Measurements from ENCODE around the gene HMGB2.
A peak's percentile ranks its signal among the peaks of the same experiment; 100 is the strongest.

Gene HMGB2

DNA sequence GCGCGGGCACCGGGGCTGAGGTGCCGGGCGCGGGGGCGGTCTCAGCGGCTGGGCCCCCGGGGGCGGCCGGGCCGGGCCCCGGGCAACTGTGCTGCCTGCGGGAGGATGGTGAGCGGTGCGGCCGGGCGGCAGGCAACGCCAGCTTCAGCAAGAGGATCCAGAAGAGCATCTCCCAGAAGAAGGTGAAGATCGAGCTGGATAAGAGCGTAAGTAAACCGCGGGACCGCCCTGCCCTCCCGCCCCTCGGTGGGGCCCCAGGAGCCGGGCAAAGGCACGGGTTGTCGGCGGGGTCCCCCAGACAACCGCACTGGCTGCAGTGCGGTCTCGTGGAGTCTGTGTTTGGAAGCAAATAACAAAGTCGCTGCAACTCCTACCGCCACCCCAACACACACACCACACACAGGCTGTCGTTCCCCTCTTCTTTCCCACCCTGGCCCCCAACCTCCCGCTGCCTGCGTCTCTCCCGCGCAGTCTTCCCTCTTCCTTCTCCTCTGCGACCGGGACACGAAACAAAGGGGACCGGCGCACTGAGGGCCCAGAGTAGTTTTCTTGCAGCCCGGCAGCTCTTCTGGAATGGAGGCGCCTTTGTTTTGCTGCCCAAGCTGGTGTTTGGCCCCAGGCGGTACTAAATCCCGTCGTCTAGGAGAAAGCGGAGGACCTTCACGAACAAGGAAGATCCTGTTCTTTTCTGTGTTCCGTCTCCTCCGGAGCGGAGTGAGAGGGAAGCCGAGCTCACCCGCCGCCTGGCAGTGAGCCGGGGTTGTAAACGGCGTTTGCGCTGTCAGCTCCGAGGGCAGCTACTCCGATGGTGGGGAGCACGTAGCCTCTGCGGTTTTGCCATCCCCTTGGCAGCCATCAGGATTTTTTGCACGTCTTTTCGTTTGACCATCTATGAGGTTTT, 37.4 kb upstream of the HMGB2 start:
- H3K4me3 ChIP-seq (ENCODE audit: low read depth, low read length): peak overlapping the region; percentile 83
- TF ChIP-seq, protein P1, sequence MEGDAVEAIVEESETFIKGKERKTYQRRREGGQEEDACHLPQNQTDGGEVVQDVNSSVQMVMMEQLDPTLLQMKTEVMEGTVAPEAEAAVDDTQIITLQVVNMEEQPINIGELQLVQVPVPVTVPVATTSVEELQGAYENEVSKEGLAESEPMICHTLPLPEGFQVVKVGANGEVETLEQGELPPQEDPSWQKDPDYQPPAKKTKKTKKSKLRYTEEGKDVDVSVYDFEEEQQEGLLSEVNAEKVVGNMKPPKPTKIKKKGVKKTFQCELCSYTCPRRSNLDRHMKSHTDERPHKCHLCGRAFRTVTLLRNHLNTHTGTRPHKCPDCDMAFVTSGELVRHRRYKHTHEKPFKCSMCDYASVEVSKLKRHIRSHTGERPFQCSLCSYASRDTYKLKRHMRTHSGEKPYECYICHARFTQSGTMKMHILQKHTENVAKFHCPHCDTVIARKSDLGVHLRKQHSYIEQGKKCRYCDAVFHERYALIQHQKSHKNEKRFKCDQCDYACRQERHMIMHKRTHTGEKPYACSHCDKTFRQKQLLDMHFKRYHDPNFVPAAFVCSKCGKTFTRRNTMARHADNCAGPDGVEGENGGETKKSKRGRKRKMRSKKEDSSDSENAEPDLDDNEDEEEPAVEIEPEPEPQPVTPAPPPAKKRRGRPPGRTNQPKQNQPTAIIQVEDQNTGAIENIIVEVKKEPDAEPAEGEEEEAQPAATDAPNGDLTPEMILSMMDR (IDR thresholded peaks at IDR 0.05; ENCODE audit: low read depth, low read length): no peak

DNA sequence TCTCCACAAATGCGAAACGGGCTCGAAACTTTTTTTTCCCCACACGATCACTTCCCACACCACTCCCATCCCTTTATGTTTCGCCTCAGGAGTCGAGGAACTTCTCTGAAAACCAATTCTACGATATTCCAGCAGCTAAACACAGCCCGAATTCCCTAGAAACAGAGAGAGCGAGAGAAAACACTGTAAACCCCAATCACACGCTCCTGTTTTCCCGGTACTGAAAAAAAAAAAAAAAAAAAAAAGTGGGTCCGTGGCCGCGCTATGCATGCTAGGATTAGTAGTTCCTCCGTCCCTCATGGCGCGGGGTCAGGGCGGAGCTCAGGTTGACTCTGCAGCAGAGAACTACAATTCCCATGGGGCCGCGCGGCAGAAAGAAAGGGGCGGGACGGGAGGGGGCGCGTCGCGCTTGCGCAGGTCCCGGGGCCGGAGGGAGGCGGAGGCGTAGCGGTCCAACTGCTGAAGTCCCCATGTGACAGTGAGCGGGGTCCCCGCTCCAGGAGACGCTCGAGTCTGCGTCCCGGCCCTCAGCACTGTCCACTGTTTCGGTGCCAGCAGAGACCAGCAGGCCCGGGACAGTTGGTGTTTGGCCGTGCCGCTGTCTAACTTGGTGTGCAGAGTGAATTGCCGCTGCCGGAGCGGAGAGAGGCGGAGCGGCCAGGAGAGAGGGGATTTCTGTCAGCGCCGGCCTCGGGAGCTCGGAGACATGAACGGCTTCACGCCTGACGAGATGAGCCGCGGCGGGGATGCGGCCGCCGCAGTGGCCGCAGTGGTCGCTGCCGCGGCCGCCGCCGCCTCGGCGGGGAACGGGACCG, 36.5 kb upstream of the HMGB2 start, which contains the start of gene SAP30:
Gene SAP30 (plus strand): TSS at position 478 of the 815 bp plus-strand sequence. CDS start 229 bp downstream, at position 707.
- peak within 1 kb of the TSS; percentile 83 for H3K4me3 ChIP-seq (ENCODE audit: low read depth, low read length)
- TF ChIP-seq, protein P1 (IDR thresholded peaks at IDR 0.05; ENCODE audit: low read depth, low read length): no peak

DNA sequence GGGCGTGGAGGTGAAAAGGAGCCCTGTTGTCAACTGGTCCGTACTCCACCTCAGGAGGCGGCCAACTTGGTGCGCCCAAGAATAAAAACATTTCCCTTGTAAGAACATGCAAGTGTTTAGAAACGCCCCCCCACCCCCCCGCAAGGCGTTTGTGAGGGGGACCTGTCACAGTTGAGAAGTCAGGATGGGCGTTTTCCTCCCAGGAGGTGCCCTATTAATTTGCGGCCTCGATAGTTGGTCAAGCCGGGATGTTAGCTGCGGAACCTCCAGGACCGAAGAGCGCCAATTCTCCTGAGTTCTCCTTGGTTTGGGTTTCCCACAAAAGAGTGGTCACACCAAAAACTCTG, 35.9 kb upstream of the HMGB2 start:
- H3K4me3 ChIP-seq (ENCODE audit: low read depth, low read length): peak overlapping the region; percentile 83
- TF ChIP-seq, protein P1 (IDR thresholded peaks at IDR 0.05; ENCODE audit: low read depth, low read length): no peak

DNA sequence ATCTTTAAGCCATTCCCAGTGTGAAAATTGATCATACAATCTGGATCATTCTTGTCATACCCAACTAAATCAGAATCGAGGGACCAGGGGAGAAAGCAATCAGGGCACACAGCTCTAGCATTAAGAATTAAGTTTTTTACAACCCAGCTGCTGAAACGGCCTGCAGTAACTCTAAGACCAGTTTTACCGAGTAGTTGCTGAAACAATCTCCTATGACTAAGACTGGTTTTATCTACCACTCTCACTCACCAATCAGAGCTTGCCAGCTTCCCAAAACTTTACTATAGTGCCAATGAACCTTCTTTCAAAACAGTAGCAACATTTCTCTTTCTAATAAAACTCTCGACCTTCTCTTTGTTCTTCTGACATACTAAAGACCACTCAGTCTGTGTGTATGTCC, 33.8 kb upstream of the HMGB2 start:
- H3K4me3 ChIP-seq (ENCODE audit: low read depth, low read length): no peak overlapping the region
- TF ChIP-seq, protein P1 (IDR thresholded peaks at IDR 0.05; ENCODE audit: low read depth, low read length): no peak

DNA sequence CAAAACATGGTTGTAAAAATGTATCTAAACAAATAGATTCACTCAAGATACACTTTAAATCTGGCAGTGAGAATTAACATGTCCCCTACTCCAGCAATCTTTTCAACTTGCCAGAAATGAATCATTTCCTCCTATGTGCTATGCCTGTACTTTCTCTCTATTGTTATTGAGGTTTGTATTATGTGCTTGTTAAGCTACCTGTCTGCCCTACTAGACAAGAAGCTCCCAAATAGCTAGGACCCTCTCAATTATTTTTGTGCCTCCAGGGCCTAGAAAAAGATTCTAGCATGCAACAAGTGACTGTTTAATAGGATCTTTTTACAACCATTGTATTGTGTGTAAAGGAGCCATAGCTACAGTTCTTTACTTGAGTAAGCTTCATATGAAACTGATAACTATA, 33.1 kb upstream of the HMGB2 start:
- no peak overlapping the region for H3K4me3 ChIP-seq (ENCODE audit: low read depth, low read length)
- TF ChIP-seq, protein P1 (IDR thresholded peaks at IDR 0.05; ENCODE audit: low read depth, low read length): no peak

DNA sequence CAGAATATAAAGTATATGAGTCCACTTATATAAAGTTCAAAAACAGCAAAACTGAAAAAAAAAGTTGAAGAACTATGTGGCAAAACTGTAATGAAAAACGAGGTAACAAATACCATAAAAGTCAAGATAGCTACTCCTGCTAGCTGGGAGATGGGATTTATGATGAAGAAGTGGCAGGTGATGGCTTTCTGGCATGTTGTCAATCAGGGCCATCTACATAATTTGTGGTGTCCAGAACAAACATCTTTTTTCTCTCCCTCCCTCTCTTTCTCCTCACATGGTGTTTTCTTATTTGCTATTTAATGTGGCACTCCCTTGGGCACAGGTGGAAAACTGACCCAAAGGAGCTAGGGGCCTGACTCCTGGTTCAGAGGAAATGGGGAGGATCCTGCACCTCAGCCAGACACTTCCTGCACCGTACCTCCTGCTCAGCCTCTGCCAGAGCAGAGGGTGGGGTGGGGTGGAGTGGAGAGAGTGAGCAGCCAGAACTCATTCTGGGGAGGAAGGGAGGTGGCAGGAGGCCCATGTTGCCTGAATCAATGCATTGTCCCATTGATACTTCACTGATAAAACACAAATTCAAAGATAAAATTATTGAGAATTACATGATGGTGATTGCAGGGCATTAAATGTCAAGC, 31.3 kb upstream of the HMGB2 start:
- TF ChIP-seq, protein P1 (IDR thresholded peaks at IDR 0.05; ENCODE audit: low read depth, low read length): no peak
- no peak overlapping the region for H3K4me3 ChIP-seq (ENCODE audit: low read depth, low read length)

Measured in WI38 (cell line).